NOMO-1 (cell line): Measurements from ENCODE around the gene NTM.

Source experiments
- DNase-seq, 2 experiments: peaks; one replicate each; lab custom pipeline; 2025; ENCODE audit not compliant: unreplicated experiment in 2 of 2; lab: John Stamatoyannopoulos, UW

The NTM gene

GRCh38 chr11:132022285-132022684, 651.9 kb downstream of the NTM start:
- no peak for DNase-seq

DNA sequence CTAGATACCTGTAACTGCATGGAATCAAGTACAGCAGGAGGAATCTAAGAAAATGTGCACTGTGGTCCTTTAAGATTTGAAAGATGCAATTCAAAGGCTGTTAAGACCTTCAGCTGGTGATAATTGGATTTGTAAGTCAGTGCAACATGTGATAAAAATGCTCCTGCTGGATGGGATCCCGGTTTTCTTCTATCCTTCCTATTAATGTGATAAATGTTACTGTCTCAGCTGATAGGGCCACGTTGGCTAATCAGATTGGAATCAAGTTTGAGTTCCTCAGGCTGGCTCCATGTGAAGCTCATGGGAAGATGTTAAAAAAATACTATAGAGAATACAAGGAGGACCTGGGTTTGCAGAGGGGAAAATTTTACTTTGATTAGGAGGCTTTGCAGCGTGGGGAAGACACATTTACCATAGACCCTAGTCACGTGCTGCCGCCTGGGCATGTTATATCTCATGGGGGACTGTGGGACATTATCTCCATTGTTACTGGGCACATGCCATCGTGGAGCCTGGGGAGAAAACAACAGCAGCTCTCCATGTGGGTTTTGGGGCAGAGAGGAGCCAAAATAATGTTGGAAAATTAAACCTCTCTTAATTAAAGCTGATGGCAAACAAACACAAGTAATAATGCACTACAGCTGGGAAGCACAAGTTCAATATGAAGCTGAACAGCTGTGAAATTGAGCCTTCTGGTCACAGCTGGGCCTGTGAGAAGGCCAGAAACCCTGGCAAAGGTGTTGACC, 652.5 kb downstream of the NTM start:
- no peak for DNase-seq

GRCh38 chr11:132024587-132025295, 654.3 kb downstream of the NTM start:
- no peak for DNase-seq

GRCh38 chr11:132026746-132027145, 656.3 kb downstream of the NTM start:
- DNase-seq, result no peak

DNA sequence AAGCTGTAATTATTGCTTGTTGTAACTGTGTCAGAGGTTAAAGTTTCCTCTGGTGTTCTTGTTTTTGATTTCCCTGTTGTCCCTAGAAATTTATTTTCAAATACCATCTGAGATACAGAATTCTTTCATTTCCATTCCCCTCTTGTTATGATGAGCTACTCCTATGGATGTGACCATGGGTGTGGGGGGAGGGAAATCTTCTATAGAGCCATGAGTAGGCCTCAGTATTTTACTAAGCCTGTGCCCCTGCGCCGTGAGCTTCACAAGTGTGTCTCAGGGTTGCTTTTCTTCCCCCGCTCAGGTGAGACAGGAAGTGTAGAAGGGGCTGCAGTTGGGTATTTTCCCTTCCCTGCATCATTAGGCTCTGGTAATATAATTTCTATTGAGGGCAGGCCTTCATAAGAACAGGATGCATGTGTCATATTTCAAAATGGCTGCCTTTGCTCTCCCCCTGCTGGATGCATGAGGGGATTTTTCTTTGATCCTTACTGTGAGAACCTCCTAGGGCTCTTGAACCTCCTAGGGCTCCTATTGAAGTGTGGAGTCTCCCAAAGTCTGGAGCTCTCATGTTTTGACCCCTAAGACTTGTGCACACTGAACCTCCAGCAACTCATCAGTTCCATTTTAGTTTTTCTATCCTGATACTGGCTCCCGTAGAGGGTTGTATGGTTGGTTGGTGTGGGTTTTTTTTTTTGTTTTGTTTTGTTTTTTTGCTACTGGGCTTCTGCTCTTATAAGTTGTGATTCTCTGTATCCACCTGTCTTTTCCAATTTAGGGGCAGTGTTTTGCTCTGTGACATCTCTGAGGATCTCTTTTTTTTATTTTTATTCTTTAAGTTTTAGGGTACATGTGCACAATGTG, 658.2 kb downstream of the NTM start:
- no peak for DNase-seq

DNA sequence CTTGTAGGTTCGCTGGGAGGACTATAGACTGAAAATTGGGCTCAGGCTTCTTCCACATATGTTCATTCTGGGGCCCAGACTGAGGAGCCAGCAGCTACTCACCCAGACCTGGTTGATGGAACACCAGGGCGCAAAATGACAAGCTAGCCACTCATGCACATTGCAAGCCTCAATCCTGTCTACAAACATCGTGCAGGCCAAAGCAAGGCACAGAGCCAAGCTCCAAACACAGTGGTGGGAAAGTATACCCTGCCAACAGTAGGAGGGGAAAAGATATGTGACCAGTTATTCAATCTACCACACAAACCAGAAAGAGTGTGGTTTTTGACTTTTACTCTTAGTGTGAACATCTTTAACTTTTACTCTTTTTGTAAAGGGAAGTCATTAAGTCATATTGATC, 660.5 kb downstream of the NTM start:
- no peak for DNase-seq

DNA sequence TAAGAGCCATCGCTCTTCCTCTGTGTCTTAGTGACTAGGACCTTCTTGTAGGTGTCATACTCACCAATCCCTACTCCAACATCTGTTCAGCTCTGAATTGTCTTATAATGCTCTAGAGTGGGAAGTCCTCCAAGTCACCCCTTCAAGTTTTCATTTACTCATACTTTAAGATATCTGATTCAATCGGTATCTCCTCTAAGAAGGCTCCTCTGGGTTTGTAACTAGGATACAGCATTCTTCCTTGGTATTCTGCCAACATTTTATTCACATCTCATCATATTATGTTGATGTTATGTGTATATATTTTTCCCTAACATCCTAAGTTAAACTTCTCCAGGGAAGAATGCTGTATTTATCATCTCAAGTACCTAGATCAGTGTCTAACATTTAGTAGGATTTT, 662.1 kb downstream of the NTM start:
- DNase-seq, result no peak

DNA sequence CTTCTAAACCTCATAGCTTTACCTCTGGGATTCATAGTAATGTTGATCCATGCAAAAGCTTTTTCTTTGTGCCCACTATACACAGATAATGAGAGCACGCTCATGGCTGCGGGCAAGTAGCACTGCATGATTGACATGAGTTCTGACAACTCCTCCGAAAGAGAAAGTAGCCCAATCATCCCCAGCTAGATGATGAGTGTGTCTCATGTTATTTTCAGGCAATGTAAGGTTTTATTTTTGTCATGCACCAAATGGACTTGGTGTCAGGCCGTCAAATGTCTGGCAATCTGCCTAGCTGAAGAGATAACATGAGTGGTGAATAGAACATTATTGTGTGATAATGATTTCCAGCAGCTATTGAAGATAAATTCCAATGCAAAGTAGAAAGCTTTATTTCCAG, 662.6 kb downstream of the NTM start:
- DNase-seq, result no peak

- DNase-seq, result no peak
Observed at GRCh38 chr11:132035228-132035627, 664.8 kb downstream of the NTM start.

- DNase-seq, result no peak
Observed at GRCh38 chr11:132035766-132036165, 665.4 kb downstream of the NTM start.

GRCh38 chr11:132036220-132036619, 665.8 kb downstream of the NTM start:
- DNase-seq, result no peak

DNA sequence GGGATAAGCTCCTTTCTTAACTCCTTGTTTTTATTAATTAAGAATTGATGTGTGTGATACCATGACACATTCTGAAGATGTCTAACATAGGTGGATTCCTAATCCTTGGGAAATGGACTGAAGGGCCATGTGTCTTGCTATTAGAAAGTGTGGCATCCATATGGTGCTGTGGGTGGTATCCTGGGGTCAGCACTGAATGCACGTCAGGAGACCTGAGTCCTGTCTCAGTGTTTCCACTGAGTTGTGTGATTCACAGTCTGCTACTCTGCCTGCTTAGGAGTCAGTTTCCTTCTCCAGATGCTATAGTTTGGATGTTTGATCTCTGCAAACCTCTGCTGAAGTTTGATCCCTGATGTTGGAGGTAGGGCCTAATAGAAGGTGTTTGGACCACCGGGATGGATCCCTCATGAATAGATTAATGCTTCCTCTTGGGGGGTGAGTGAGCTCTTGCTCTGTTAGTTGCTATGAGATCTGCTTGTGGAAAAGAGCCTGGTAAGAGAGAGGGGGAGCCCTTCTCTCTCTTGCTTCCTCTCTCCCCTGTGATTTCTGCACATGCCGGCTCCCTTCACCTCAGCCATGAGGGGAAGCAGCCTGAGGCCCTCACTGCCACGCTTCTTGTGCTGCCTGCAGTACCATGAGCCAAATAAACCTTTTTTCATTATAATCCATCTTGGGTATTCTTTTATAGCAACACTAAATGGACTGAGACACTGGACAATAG, 666.5 kb downstream of the NTM start:
- no peak for DNase-seq

- no peak for DNase-seq
Observed at GRCh38 chr11:132037467-132037862, 667.0 kb downstream of the NTM start.

DNA sequence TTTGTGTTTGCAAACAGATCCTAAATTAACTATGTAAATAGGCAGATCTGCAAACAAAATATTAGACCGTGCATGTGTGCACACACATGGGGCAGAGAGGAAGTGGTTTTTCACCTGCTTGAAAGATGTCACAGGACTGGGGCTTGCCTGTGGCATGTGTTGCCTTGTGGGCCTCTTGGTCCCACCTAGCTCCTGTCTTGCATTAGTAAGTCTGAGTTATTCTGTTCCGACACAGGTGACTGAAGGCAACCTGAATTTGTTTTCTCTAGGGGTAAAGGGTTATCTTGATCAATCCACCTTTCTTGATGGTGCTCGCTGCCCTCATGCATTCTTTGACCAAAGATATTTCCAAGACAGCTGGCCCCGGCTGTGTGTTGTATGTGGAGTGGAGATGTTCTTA, 667.5 kb downstream of the NTM start:
- no peak for DNase-seq

DNA sequence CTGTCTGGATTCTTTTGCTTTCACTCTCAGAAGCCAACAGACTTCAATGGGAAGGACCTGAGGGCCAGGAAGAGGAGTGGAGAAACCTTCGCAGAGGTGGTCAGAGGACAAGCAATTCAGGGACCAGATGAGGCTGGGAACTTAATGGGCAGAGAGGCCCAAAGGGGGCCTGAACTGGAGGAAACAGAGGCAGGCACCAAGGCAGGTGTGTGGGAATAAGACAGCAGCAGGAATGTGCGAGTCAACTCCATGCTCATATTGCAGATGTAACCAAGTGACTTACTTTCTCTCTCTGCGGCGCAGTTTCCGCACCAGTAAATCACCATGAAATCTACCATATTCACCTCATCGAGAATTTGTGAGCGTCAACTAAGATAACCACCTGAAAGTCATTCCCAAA, 669.1 kb downstream of the NTM start:
- no peak for DNase-seq

- DNase-seq, result no peak
Observed at GRCh38 chr11:132042296-132042695, 671.9 kb downstream of the NTM start.

GRCh38 chr11:132043714-132044113, 673.3 kb downstream of the NTM start:
- no peak for DNase-seq

DNA sequence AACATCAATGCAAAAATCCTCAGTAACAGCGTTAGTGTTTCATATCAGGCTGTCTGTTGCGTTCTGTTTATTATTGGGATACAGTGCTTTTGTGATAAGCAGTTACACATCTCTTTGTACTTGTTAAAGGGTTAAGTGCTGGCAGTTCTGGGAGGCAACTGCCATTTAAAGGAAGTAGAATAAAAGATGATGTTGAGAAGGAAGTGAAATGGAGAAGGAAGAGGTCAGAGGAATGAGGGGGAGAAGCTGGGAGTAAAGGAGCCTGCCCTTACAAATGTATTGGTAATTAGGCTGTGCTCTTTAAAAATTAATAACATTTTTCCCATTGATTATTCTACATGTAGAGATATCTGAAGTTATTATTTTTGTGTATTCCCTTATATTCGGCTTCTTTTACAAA, 674.7 kb downstream of the NTM start:
- DNase-seq, result peak; percentile 53 to 68

DNA sequence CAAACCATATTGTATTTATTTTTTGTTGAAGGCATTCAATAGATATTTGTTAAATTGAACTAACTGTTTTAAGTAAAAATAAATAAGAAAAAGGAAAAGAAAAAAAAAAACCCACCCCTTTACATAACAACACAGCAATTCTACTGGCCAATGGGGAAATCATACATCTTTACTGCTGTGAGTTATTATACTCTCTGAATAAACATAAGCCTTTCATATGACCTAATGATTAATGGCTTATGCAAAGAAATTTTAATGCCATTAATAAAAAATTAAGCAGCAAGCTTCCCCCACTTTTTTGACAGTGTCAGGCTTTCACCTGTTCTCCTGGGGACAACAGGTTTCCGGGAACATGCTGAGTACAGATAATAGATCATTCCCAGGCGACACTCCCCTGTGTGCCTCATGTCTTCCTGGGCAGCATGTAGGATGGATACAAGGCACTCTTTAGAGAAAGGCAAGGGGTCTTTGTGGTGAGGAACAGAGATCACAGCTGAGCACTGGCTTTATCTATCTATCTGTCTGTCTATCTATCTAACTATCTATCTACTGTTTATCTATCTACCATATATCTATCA, 676.0 kb downstream of the NTM start:
- DNase-seq, result no peak

DNA sequence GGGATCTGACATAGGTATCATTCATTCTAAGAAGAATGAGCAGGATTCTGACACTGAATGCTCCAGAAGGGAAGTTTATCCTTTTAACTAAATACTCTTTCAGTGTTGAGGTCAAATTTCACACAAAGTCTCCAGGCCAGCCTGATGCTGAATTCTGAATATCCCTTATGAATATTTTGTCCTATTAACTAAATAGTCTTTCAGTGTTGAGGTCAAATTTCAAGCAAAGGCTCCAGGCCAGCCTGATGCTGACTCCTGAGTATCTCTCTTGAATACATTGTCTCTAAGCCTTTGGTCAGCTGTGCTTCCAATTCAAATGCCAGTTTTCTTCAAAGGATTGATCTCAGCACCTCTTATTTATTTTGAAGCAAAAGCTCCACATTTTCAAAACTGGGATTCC, 676.8 kb downstream of the NTM start:
- no peak for DNase-seq

DNA sequence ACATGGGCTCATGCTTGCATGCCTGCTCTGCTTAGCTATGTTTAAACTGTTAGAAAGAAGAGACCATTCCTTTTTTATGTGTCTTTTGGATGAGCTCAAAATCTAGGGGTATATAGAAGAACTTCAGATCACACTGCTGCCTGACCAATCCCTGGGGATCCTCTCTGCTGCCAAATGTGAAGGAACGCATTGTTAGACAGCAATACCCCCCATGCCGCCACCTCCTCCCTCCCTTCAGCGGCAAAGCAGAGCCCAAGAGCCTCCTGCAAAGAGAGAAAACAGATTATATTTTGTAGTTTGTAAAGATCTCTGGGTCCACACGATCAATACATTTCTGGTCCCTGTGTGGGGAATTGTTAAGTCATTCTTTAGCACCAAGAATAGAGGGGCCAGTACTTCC, 677.6 kb downstream of the NTM start:
- DNase-seq, result no peak
